T-cell (primary cell): ENCODE measurements around the gene TAT. TPM values are rescaled to one million over a fixed set of nuclear protein-coding genes. Genes with fewer than 3 reads are reported as not detected.
A peak's percentile ranks its signal among the peaks of the same experiment; 100 is the strongest.

ENCODE experiments used
- ATAC-seq, 4 experiments: fragments of 200-7000 bp in 3 of 4; fragments of 150-1000 bp in 1 of 4; cut with Tn5 transposase; replicated peaks in 1 of 4; 1 replicate in 3 of 4; 2 replicates in 1 of 4; pipeline ENCODE4 v1.10.0; 2021; ENCODE audit warnings: moderate library complexity in 3 of 4, mild to moderate bottlenecking in 2 of 4, moderate number of reproducible peaks in 1 of 4
- CTCF ChIA-PET, 2 donors: fragments of 300-600 bp; sonication (Branson Sonifier 250); formaldehyde crosslinking; loops; one replicate each; lab custom pipeline; 2022; ENCODE audit warnings: antibody characterized with exemption in 2 of 2; lab: Charles Lee
- POLR2A ChIA-PET, 2 donors: fragments of 300-600 bp; sonication (Branson Sonifier 250); formaldehyde crosslinking; loops; one replicate each; lab custom pipeline; 2022; ENCODE audit warnings: antibody characterized with exemption in 2 of 2; lab: Charles Lee
- DNase-seq, 35 experiments: peaks; one replicate each; pipeline versions ENCODE4 v3.0.0 to v3.0.0-alpha.2; 2013 to 2023
- H3K27ac ChIP-seq: one replicate; pipeline ENCODE4 v1.5.1; 2013; ENCODE audit warnings: low read length
- H3K27me3 ChIP-seq, 2 experiments: replicated peaks in 1 of 2; 1 replicate in 1 of 2; 2 replicates in 1 of 2; pipeline versions ENCODE4 v1.6.1 to v1.7.0; 2013; ENCODE audit warnings: low read length in 1 of 2, mixed read lengths in 1 of 2; ENCODE audit not compliant: control insufficient read depth in 2 of 2, insufficient read depth in 2 of 2; ENCODE audit errors: extremely low read depth in 1 of 2
- H3K36me3 ChIP-seq, 2 donors: 1 replicate in 1 of 2; 2 replicates in 1 of 2; pipeline versions ENCODE4 v1.6.1 to v1.7.0; 2013; ENCODE audit warnings: low read length in 1 of 2; ENCODE audit not compliant: control insufficient read depth in 2 of 2, insufficient read depth in 1 of 2; ENCODE audit errors: extremely low read depth in 1 of 2
- H3K4me1 ChIP-seq, 2 experiments: 1 replicate in 1 of 2; 2 replicates in 1 of 2; pipeline versions ENCODE4 v1.6.1 to v1.7.0; 2013; ENCODE audit warnings: low read length in 2 of 2, mixed read lengths in 1 of 2; ENCODE audit not compliant: insufficient read depth in 2 of 2, control insufficient read depth in 1 of 2; ENCODE audit errors: extremely low read depth in 1 of 2
- H3K4me3 ChIP-seq, 2 donors: 1 replicate in 1 of 2; 2 replicates in 1 of 2; pipeline versions ENCODE4 v1.5.1 to v1.7.0; 2013; ENCODE audit warnings: mild to moderate bottlenecking in 2 of 2, low read length in 1 of 2, moderate library complexity in 1 of 2; ENCODE audit not compliant: control insufficient read depth in 1 of 2; ENCODE audit errors: extremely low read depth in 1 of 2
- H3K9me3 ChIP-seq: 2 replicates; pipeline ENCODE4 v1.7.0; 2013
- H3K27ac Mint-ChIP-seq, 2 donors: one replicate each; pipeline ENCODE4 v1.8.0; 2020 to 2021; ENCODE audit warnings: mild to moderate bottlenecking in 2 of 2, mixed read lengths in 2 of 2
- H3K27me3 Mint-ChIP-seq, 2 donors: one replicate each; pipeline ENCODE4 v1.8.0; 2021 to 2022; ENCODE audit warnings: mixed read lengths in 2 of 2
- H3K36me3 Mint-ChIP-seq: one replicate; pipeline ENCODE4 v1.8.0; 2021; ENCODE audit warnings: mixed read lengths
- H3K4me1 Mint-ChIP-seq, 3 donors: one replicate each; pipeline ENCODE4 v1.8.0; 2020 to 2022; ENCODE audit warnings: mixed read lengths in 3 of 3, mild to moderate bottlenecking in 1 of 3
- H3K4me3 Mint-ChIP-seq, 3 donors: one replicate each; pipeline ENCODE4 v1.8.0; 2020 to 2022; ENCODE audit warnings: mild to moderate bottlenecking in 3 of 3, mixed read lengths in 3 of 3, moderate library complexity in 3 of 3
- H3K9me3 Mint-ChIP-seq, 3 donors: one replicate each; pipeline ENCODE4 v1.8.0; 2020 to 2022; ENCODE audit warnings: mixed read lengths in 3 of 3
- WGBS: methylation state at CpG from one replicate; pipeline ENCODE4 v1.1.5; 2013; ENCODE audit warnings: missing lambda C conversion rate; ENCODE audit not compliant: insufficient coverage; 5-methylcytosine and 5-hydroxymethylcytosine counted together
- total RNA-seq, 35 experiments: library from RNA in 6 of 35; stranded (reverse) in 6 of 35; fragments of 120-200 nt in 1 of 35; gene quantifications; one replicate each; pipeline versions ENCODE4 v1.2.1 to v1.2.4 and lab custom pipeline; 2013 to 2026

The TAT gene
- total RNA-seq, 5 donors from 2014 or later (not counting 1 experiment from before 2014, with no cell fraction given) = 0.49 to 1.1 (median 0.66) TPM; not detected in 2

DNA sequence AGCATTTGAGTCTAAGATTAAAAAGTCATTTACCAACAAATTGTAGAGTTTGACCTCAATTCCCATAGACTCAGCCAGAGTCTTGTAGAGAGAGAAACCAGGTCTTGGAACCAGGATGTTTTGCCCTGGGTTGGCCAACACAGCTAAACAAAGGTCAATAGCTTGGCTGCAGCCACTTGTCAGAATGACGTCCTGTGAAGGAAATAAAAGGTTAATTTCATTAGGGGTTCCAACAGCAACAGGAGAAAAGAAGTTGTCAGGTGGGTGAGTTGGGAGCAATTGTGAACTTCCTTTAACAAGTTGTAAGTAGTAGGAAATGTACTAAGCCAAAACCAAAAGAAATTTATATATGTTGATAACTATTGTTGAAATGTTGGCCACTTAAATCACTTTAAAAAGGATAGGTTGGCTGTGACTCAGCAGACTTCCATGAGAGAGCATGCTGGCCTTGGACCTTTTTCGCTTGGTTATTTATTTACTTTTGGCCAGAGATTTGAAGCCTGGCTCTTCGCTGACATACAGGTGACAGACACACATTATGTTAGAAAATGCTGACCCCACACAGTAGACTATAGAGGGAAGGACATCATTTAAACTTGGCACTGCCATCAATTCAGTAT is 4.3 kb downstream of the TAT start:
- Mint-ChIP-seq H3K27me3 (peaks cover 7 to 18% of the 10 kb centered on the region in 2 donors), H3K36me3 (no peaks in the 10 kb centered on the region), H3K4me1 (no peaks in the 10 kb centered on the region), H3K27ac (no peak overlapping the region), H3K9me3 (no peaks in the 10 kb centered on the region), H3K4me3 (no peak overlapping the region)
- H3K36me3 ChIP-seq = no peaks in the 10 kb centered on the region
- H3K4me3 ChIP-seq = no peak overlapping the region
- H3K9me3 ChIP-seq = no peaks in the 10 kb centered on the region
- peaks cover 6 to 11% of the 10 kb centered on the region in 2 experiments for H3K27me3 ChIP-seq
- H3K27ac ChIP-seq = no peak overlapping the region
- ChIA-PET CTCF (interaction anchor here in 1 of 2 donors (0.6 to 1.2 kb wide), 2 partner anchors 39 to 143 kb away, joined by 3 to 10 read pairs; no protein-coding TSS in a partner anchor), POLR2A (no interaction called here)
- whole genome bisulfite sequencing = no CpG with 5 or more reads among the region's 3 CpGs
- DNase-seq = no peak
- no peak for ATAC-seq
- H3K4me1 ChIP-seq = no peaks in the 10 kb centered on the region

DNA sequence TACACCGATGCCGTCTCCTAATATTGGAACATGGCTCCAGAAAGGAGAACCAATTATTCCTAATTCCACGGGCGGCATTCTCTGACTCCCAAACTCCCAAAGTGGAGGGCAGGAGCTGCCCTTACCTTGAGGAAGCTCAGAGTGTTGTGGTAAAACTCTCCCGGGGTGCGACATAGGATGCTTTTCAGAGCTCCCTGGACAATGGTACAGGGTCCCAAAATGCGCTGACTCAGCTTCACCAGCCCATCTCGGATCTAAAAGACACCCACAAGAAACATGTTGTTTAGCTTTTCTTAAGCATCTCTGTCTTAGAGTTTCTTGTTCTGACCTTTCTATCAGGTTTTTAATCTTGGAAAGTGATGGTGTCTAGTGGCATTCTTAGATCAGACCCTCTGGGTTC is 6.7 kb downstream of the TAT start:
- ATAC-seq (no peak), DNase-seq (no peak)
- 97% methylated on average over 5 of the region's 8 CpGs for WGBS
- no peaks in the 10 kb centered on the region for H3K36me3 ChIP-seq
- ChIA-PET POLR2A (no interaction called here), CTCF (no interaction called here)
- no peak overlapping the region for H3K4me3 ChIP-seq
- H3K4me1 Mint-ChIP-seq = peaks cover 9 to 11% (median 10%) of the 10 kb centered on the region in 3 donors
- H3K4me1 ChIP-seq = peaks cover 5 to 7% of the 10 kb centered on the region in 2 experiments
- H3K36me3 Mint-ChIP-seq = no peaks in the 10 kb centered on the region
- no peak overlapping the region for H3K27ac ChIP-seq
- no peak overlapping the region for H3K4me3 Mint-ChIP-seq
- no peaks in the 10 kb centered on the region for H3K9me3 ChIP-seq
- peaks cover 0 to 1% of the 10 kb centered on the region in 2 donors for H3K27me3 Mint-ChIP-seq
- H3K9me3 Mint-ChIP-seq = no peaks in the 10 kb centered on the region
- H3K27me3 ChIP-seq = peaks cover 2 to 11% of the 10 kb centered on the region in 2 experiments
- H3K27ac Mint-ChIP-seq = no peak overlapping the region

DNA sequence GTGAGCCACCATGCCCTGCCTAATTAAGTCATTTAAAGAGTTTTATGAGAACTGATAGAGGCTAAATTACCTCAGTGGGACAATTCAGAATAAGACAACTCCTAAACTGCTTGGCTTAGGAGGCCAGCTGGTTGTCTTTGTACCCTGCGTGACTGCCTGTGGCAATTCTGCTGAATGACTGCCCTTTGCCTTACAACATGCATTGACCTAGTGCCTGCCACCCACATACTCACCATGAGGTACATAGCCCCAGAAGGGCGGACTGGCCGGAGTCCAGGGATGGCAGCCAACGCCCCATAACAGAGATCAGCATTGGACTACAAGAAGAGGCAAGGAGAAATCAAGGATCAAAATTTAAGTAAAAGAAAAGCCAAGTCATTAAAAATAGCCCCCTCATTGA is 7.3 kb downstream of the TAT start:
- Mint-ChIP-seq H3K9me3 (no peaks in the 10 kb centered on the region), H3K4me3 (no peak overlapping the region), H3K36me3 (no peaks in the 10 kb centered on the region), H3K4me1 (peaks cover 10 to 15% (median 12%) of the 10 kb centered on the region in 3 donors), H3K27ac (no peak overlapping the region), H3K27me3 (peaks cover 0 to 1% of the 10 kb centered on the region in 2 donors)
- no peak for DNase-seq
- Histone ChIP-seq H3K4me1 (peaks cover 8% of the 10 kb centered on the region in 2 experiments), H3K27me3 (peaks cover 2 to 11% of the 10 kb centered on the region in 2 experiments), H3K4me3 (no peak overlapping the region), H3K27ac (no peak overlapping the region), H3K9me3 (no peaks in the 10 kb centered on the region), H3K36me3 (no peaks in the 10 kb centered on the region)
- POLR2A ChIA-PET = no interaction called here
- WGBS = 100% methylated on average over 3 of the region's 4 CpGs
- no peak for ATAC-seq
- CTCF ChIA-PET = no interaction called here

DNA sequence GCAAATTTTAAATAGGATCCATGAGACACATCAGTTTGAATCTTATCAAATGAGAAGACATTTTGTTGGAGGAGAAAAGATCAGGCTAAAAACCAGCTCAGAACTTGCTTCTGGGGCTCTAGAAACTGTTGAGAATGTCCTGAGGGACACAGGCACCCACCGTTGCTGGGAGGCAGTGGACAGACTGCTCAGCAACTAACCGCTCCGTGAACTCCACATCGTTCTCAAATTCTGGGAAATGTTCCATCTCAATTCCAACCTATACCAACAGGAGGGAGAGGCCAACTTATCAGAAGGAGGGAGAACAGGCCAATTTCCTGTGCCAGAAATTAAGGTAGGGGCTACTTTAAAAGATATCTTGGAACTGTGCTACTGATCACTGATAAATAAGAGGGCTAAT is 8.3 kb downstream of the TAT start:
- DNase-seq (no peak), ATAC-seq (no peak)
- no peaks in the 10 kb centered on the region for H3K9me3 Mint-ChIP-seq
- H3K4me1 ChIP-seq = peaks cover 9 to 13% of the 10 kb centered on the region in 2 experiments
- no peak overlapping the region for H3K4me3 ChIP-seq
- peaks cover 2 to 8% of the 10 kb centered on the region in 2 experiments for H3K27me3 ChIP-seq
- POLR2A ChIA-PET = no interaction called here
- peaks cover 16 to 21% (median 18%) of the 10 kb centered on the region in 3 donors for H3K4me1 Mint-ChIP-seq
- H3K4me3 Mint-ChIP-seq = no peak overlapping the region
- CTCF ChIA-PET = interaction anchor here in 1 of 2 donors (0.6 kb wide), 1 partner anchor 177 kb away, joined by 3 read pairs; no protein-coding TSS in a partner anchor
- peaks cover 0 to 1% of the 10 kb centered on the region in 2 donors for H3K27me3 Mint-ChIP-seq
- H3K36me3 Mint-ChIP-seq = no peaks in the 10 kb centered on the region
- H3K27ac ChIP-seq = no peak overlapping the region
- H3K36me3 ChIP-seq = no peaks in the 10 kb centered on the region
- 80% methylated on average over 1 of the region's 4 CpGs for WGBS
- no peak overlapping the region for H3K27ac Mint-ChIP-seq
- H3K9me3 ChIP-seq = no peaks in the 10 kb centered on the region

DNA sequence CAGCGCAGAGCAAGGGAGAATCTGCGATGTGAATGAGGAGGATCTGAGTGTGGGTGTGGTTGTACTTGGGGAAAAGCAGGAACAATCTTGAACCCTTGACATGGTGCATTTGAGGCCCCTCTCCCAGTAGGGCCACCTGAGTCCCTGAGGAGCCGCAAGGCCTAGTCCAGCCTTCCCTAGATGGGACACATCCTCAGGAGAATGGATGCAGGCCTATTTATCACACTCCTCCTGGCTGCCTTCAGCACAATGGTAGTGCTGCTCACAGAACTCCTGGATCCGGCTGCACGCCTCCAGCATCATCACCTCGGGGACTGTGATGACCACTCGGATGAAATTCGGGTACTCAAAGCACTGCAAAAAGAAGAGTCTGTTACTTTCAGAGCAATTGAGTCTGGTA is 9.0 kb downstream of the TAT start:
- no peak overlapping the region for H3K4me3 Mint-ChIP-seq
- H3K4me1 Mint-ChIP-seq = peaks cover 16 to 21% (median 18%) of the 10 kb centered on the region in 3 donors
- Histone ChIP-seq H3K36me3 (no peaks in the 10 kb centered on the region), H3K4me1 (peaks cover 9 to 13% of the 10 kb centered on the region in 2 experiments), H3K27ac (no peak overlapping the region), H3K4me3 (no peak overlapping the region), H3K9me3 (no peaks in the 10 kb centered on the region), H3K27me3 (peaks cover 2 to 8% of the 10 kb centered on the region in 2 experiments)
- POLR2A ChIA-PET = no interaction called here
- CTCF ChIA-PET = no interaction called here
- no peaks in the 10 kb centered on the region for H3K36me3 Mint-ChIP-seq
- H3K27ac Mint-ChIP-seq = no peak overlapping the region
- no peaks in the 10 kb centered on the region for H3K9me3 Mint-ChIP-seq
- H3K27me3 Mint-ChIP-seq = peaks cover 0 to 1% of the 10 kb centered on the region in 2 donors
- 94% methylated on average over 8 of the region's 8 CpGs for WGBS
- ATAC-seq = no peak
- DNase-seq = no peak

DNA sequence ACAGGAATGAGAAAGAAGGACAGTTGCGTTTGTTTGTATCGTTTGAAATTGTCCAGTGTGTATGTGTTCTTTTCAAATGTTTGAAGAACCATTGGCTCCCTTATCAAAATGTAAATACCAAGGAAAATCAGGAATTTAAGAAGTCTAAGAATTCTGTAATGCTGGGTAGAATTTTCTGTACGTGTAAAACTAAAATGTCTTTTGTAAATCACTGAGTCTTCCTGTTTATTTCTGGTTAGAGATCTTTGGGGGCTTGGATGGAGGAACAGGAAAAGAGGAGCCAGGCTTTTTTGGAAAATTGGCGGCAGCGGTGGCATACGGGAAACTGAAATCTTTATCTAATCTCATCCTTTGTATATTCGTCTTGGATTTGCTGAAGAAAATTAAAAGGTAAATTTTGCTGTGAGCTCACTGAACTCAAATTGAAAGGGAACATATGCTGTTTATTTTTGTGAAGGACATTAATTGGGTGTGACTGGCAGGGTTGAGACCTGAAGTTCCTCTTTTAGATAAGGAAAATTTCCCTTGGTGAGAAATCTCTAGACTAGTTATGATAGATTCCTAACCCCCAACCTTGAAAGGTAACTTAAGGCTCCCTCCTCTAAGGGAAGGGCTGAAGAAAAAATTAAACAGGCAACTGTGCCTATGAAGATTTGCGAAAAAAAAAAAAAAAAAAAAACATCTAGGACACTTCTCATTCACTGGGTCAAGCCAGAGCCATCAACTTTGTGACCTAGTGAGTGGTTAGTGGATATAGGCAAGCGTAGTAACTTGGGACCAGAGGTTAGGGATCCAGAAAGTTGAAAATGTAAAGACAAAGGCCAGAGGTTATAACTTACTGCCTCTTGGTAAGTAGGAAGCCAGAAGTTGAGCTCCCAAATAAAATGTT is 10.8 kb downstream of the TAT start:
- Histone ChIP-seq H3K9me3 (no peaks in the 10 kb centered on the region), H3K4me1 (peaks cover 9 to 13% of the 10 kb centered on the region in 2 experiments), H3K36me3 (no peaks in the 10 kb centered on the region), H3K27me3 (peaks cover 0 to 8% of the 10 kb centered on the region in 2 experiments), H3K27ac (peak overlapping the region; percentile 72), H3K4me3 (peak overlapping the region in 1 of 2 donors; percentile 68)
- H3K27me3 Mint-ChIP-seq = peaks cover 0 to 1% of the 10 kb centered on the region in 2 donors
- POLR2A ChIA-PET = interaction anchor here in 1 of 2 donors (1.9 kb wide), 1 partner anchor 82 kb away, joined by 17 read pairs; no protein-coding TSS in a partner anchor
- peak overlapping the region; percentile 96 to 97 for H3K27ac Mint-ChIP-seq
- 100% methylated on average over 1 of the region's 9 CpGs for WGBS
- H3K4me3 Mint-ChIP-seq = peak overlapping the region; percentile 84 to 94 (median 94)
- no peak for ATAC-seq
- peaks cover 16 to 21% (median 18%) of the 10 kb centered on the region in 3 donors for H3K4me1 Mint-ChIP-seq
- peaks cover 0 to 14% (median 7%) of the 10 kb centered on the region in 3 donors for H3K9me3 Mint-ChIP-seq
- peaks cover 3% of the 10 kb centered on the region for H3K36me3 Mint-ChIP-seq
- CTCF ChIA-PET = interaction anchor here (0.8 to 2.3 kb wide), 6 partner anchors 25 to 395 kb away, joined by 4 to 42 read pairs (median 8); no protein-coding TSS in a partner anchor
- DNase-seq = no peak
